Endothelial cell of umbilical vein (primary cell): ENCODE data around the gene KMT5B. TPM values are rescaled to one million over a fixed set of nuclear protein-coding genes. Genes with fewer than 3 reads are reported as not detected.

Experiments
- BruUV-seq: library from RNA; stranded (reverse); fragments of 400-500 nt; replicated peaks from 2 replicates; lab custom pipeline; 2021; lab: Mats Ljungman, UMichigan
- CTCF ChIA-PET: fragments of 300-600, 350-600 bp; sonication (Branson Sonifier 250); formaldehyde crosslinking; loops from one replicate; lab custom pipeline; 2021; ENCODE audit warnings: antibody characterized with exemption, inconsistent platforms; lab: Charles Lee
- POLR2A ChIA-PET: fragments of 300-600, 350-600 bp; sonication (Branson Sonifier 250); formaldehyde crosslinking; loops from one replicate; lab custom pipeline; 2021; ENCODE audit warnings: antibody characterized with exemption, inconsistent platforms; lab: Charles Lee
- DNase-seq: peaks from one replicate; pipeline ENCODE4 v3.0.0-alpha.2; 2011; ENCODE audit warnings: low read depth, low spot score
- FAIRE-seq: peaks from 2 replicates; lab custom pipeline; 2011; peaks lifted over from hg19 to GRCh38; lab: Jason Lieb, UNC
- H2AFZ ChIP-seq: 2 replicates; pipeline ENCODE4 v1.6.0; 2012; ENCODE audit warnings: low read depth, low read length, control low read depth, inconsistent platforms
- H3K27ac ChIP-seq: 2 replicates; pipeline ENCODE4 v1.5.1; 2011; ENCODE audit warnings: low read depth, mild to moderate bottlenecking, control low read depth, low read length, moderate library complexity; ENCODE audit not compliant: insufficient read depth
- H3K27me3 ChIP-seq, 2 experiments: 2 replicates each; pipeline versions ENCODE4 v1.6.0 to v1.6.1; 2011; ENCODE audit warnings: low read length in 2 of 2, mixed read lengths in 1 of 2; ENCODE audit not compliant: control insufficient read depth in 2 of 2, insufficient read depth in 2 of 2
- H3K36me3 ChIP-seq, 2 experiments: 2 replicates in 1 of 2; 3 replicates in 1 of 2; pipeline ENCODE4 v1.5.1; 2011; ENCODE audit warnings: low read length in 2 of 2, mild to moderate bottlenecking in 1 of 2, moderate library complexity in 1 of 2; ENCODE audit not compliant: control insufficient read depth in 2 of 2, insufficient read depth in 2 of 2; ENCODE audit errors: extremely low read depth in 1 of 2
- H3K4me1 ChIP-seq: 3 replicates; pipeline ENCODE4 v1.5.1; 2011; ENCODE audit warnings: mild to moderate bottlenecking, low read length; ENCODE audit not compliant: control insufficient read depth, insufficient read depth; ENCODE audit errors: extremely low read depth
- H3K4me2 ChIP-seq: 2 replicates; pipeline ENCODE4 v1.6.1; 2011; ENCODE audit warnings: low read length, control low read depth, mixed read lengths; ENCODE audit not compliant: insufficient read depth
- H3K4me3 ChIP-seq, 3 experiments: fragments of 200-600 bp in 1 of 3; sonication (generic), shearing (Covaris generic) in 1 of 3; replicated peaks in 1 of 3; 2 replicates each; pipeline ENCODE4 v1.5.1; 2011 to 2016; ENCODE audit warnings: control low read depth in 3 of 3, low read length in 3 of 3, mild to moderate bottlenecking in 2 of 3, inconsistent platforms in 1 of 3, low read depth in 1 of 3, moderate library complexity in 1 of 3; ENCODE audit not compliant: insufficient read depth in 1 of 3
- H3K79me2 ChIP-seq: 2 replicates; pipeline ENCODE4 v1.6.0; 2012; ENCODE audit warnings: low read length, inconsistent platforms; ENCODE audit not compliant: control insufficient read depth, insufficient read depth
- H3K9ac ChIP-seq: replicated peaks from 2 replicates; pipeline ENCODE3; 2011; ENCODE audit warnings: low read length, control low read depth; ENCODE audit not compliant: insufficient read depth; ENCODE audit errors: extremely low read depth
- H3K9me1 ChIP-seq: replicated peaks from 3 replicates; pipeline ENCODE4 v1.6.0; 2011; ENCODE audit warnings: mild to moderate bottlenecking, low read length; ENCODE audit not compliant: control insufficient read depth, insufficient read depth; ENCODE audit errors: extremely low read depth
- H3K9me3 ChIP-seq: replicated peaks from 2 replicates; pipeline ENCODE4 v1.5.1; 2012; ENCODE audit warnings: low read length, inconsistent platforms; ENCODE audit not compliant: control insufficient read depth, insufficient read depth
- H4K20me1 ChIP-seq: replicated peaks from 2 replicates; pipeline ENCODE3; 2011; ENCODE audit warnings: mild to moderate bottlenecking, low read length; ENCODE audit not compliant: control insufficient read depth, insufficient read depth; ENCODE audit errors: extremely low read depth
- EZH2 ChIP-seq: IDR thresholded peaks from 2 replicates; pipeline ENCODE4 v1.6.1; 2012; ENCODE audit warnings: borderline replicate concordance, low read depth, mild to moderate bottlenecking, moderate library complexity, low read length, inconsistent platforms; ENCODE audit not compliant: severe bottlenecking
- FOS ChIP-seq: IDR thresholded peaks from 2 replicates; pipeline ENCODE4 v1.6.1; 2011; ENCODE audit warnings: mild to moderate bottlenecking, low read length, moderate library complexity, borderline replicate concordance; ENCODE audit not compliant: insufficient read depth
- GATA2 ChIP-seq: IDR thresholded peaks from 2 replicates; pipeline ENCODE4 v1.7.0; 2011; ENCODE audit warnings: low read depth, mild to moderate bottlenecking, moderate library complexity, mixed read lengths, low read length; ENCODE audit not compliant: insufficient read length, insufficient read depth
- JUN ChIP-seq: IDR thresholded peaks from 2 replicates; pipeline ENCODE4 v1.6.1; 2011; ENCODE audit warnings: borderline replicate concordance, low read depth; ENCODE audit not compliant: insufficient read length, insufficient read depth
- MYC ChIP-seq: IDR thresholded peaks from one replicate; pipeline ENCODE4 v1.6.1; 2011; ENCODE audit warnings: mild to moderate bottlenecking, low read depth, low read length
- POLR2A ChIP-seq: IDR thresholded peaks from 2 replicates; pipeline ENCODE4 v1.6.1; 2012; ENCODE audit warnings: low read depth, mild to moderate bottlenecking, control low read depth, low read length
- POLR2AphosphoS5 ChIP-seq: IDR thresholded peaks from 2 replicates; pipeline ENCODE4 v1.6.1; 2012; ENCODE audit warnings: low read depth, mild to moderate bottlenecking, control low read depth, low read length, moderate library complexity; ENCODE audit not compliant: insufficient read depth
- dilution Hi-C: fragments of 300-500 bp; cut with MboI; formaldehyde crosslinking; loops from one replicate; pipeline ENCODE4 v1.15.0; 2019; ENCODE audit warnings: low sequenced_read_pairs; ENCODE audit not compliant: extremely low pct_ligation_motif_present
- intact Hi-C: fragments of 100-400 bp; cut with micrococcal nuclease; formaldehyde crosslinking; loops from one replicate; pipeline ENCODE4 v1.10.0; 2022
- polyA plus RNA-seq, 4 experiments: library from polyadenylated mRNA; depleted of rRNA in 3 of 4; stranded (reverse) in 3 of 4; unstranded in 1 of 4; fragments of >200 nt; gene quantifications; 2 replicates each; pipeline versions ENCODE4 v1.2.1 to v1.2.3, GENCODE V29; 2011 to 2012; ENCODE audit warnings: missing spikeins in 1 of 4
- total RNA-seq: library from RNA; stranded (reverse); gene quantifications from 2 replicates; pipeline ENCODE4 v1.2.3, GENCODE V29; 2021
- TF ChIP-seq, protein P1 (sequence below): IDR thresholded peaks from 2 replicates; pipeline ENCODE4 v1.6.1; 2011; ENCODE audit not compliant: insufficient read depth, insufficient read length
- TF ChIP-seq, protein P2 (sequence below), 2 donors: IDR thresholded peaks; 1 replicate in 1 of 2; 2 replicates in 1 of 2; pipeline ENCODE4 v1.5.1; 2011; ENCODE audit warnings: low read length in 2 of 2, mild to moderate bottlenecking in 2 of 2, moderate library complexity in 2 of 2, control low read depth in 1 of 2, inconsistent platforms in 1 of 2, low read depth in 1 of 2; ENCODE audit not compliant: insufficient read depth in 1 of 2; ENCODE audit errors: extremely low read depth in 1 of 2

Gene KMT5B
- total and polyA plus RNA-seq, 2 donors (not counting 3 experiments of a cell fraction or from before 2014, with no cell fraction given) = 10.1 to 36.3 TPM

DNA sequence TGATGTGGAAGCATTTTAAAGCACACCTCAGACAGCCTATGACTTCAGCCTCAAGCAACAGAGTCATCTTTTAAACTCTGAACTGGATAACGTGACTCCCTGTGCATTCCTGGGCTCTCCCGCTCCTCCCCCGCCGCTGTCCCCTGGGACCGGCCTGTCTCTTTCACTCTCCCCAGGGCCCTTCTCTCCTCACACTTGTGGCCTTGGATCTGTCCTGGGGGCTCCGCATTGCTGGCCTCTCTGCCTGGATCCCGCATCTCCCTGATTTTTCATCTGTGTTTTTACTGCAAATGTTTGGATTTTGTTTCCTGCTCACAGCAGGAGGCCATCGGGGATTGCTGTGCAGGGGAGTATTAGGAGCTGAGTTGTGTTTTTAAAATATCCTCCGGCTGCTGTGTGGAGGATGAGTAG, 43.2 kb upstream of the KMT5B start:
- BruUV-seq = no TSS peak
- Histone ChIP-seq H3K36me3 (peaks cover 0 to 3% of the 10 kb centered on the region in 2 experiments), H3K79me2 (no peaks in the 10 kb centered on the region), H3K4me3 (no peak overlapping the region), H3K4me2 (no peak overlapping the region), H3K27ac (no peak overlapping the region), H3K9me1 (no peaks in the 10 kb centered on the region), H3K27me3 (no peaks in the 10 kb centered on the region), H3K9me3 (no peaks in the 10 kb centered on the region), H2AFZ (no peak overlapping the region), H3K9ac (no peak overlapping the region), H3K4me1 (peaks cover 2% of the 10 kb centered on the region), H4K20me1 (no peaks in the 10 kb centered on the region)
- CTCF ChIA-PET = interaction anchor here (2.3 kb wide), 1 partner anchor 34 kb away, joined by 14 read pairs; no protein-coding TSS in a partner anchor
- intact Hi-C loops (loop anchor here (2.0 kb wide), 1 partner anchor 48 kb away; no protein-coding TSS in a partner anchor), dilution Hi-C loops (no loop called here)
- POLR2A ChIA-PET = no interaction called here
- no peak for TF ChIP-seq GATA2
- TF ChIP-seq POLR2AphosphoS5 = no peak
- no peak for TF ChIP-seq MYC
- no peak for TF ChIP-seq EZH2
- DNase-seq (no peak), FAIRE-seq (no peak)

DNA sequence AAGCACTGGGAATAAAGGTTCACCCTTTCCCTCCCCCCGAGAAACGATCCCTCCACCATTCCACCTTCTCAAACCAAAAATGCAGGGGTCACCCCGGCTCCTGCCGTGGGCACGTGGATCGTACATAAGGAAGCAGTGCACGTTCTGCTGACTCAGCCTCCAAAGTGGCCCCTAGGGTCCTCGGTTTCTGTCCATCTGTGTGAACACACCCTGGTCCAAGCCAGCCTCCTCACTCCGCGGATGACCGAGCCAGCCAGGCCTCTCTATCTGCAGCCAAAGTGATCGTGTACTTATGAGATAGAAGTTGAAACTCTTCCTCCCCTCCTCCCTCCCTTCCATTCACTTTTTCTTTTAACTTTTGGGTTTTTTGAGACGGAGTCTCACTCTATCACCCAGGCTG, 42.4 kb upstream of the KMT5B start:
- Histone ChIP-seq H3K4me1 (peaks cover 2% of the 10 kb centered on the region), H3K79me2 (no peaks in the 10 kb centered on the region), H3K4me2 (no peak overlapping the region), H3K4me3 (no peak overlapping the region), H3K27ac (no peak overlapping the region), H3K27me3 (no peaks in the 10 kb centered on the region), H3K9me3 (no peaks in the 10 kb centered on the region), H4K20me1 (no peaks in the 10 kb centered on the region), H3K36me3 (no peaks in the 10 kb centered on the region), H3K9ac (no peak overlapping the region), H2AFZ (no peak overlapping the region), H3K9me1 (no peaks in the 10 kb centered on the region)
- TF ChIP-seq EZH2 (no peak), FOS (no peak), GATA2 (no peak), POLR2A (no peak), POLR2AphosphoS5 (no peak), MYC (no peak), JUN (no peak)
- TF ChIP-seq, protein P1, sequence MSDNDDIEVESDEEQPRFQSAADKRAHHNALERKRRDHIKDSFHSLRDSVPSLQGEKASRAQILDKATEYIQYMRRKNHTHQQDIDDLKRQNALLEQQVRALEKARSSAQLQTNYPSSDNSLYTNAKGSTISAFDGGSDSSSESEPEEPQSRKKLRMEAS = no peak
- TF ChIP-seq, protein P2, sequence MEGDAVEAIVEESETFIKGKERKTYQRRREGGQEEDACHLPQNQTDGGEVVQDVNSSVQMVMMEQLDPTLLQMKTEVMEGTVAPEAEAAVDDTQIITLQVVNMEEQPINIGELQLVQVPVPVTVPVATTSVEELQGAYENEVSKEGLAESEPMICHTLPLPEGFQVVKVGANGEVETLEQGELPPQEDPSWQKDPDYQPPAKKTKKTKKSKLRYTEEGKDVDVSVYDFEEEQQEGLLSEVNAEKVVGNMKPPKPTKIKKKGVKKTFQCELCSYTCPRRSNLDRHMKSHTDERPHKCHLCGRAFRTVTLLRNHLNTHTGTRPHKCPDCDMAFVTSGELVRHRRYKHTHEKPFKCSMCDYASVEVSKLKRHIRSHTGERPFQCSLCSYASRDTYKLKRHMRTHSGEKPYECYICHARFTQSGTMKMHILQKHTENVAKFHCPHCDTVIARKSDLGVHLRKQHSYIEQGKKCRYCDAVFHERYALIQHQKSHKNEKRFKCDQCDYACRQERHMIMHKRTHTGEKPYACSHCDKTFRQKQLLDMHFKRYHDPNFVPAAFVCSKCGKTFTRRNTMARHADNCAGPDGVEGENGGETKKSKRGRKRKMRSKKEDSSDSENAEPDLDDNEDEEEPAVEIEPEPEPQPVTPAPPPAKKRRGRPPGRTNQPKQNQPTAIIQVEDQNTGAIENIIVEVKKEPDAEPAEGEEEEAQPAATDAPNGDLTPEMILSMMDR (IDR thresholded peaks at IDR 0.05; ENCODE audit: extremely low read depth in 1 of 2, insufficient read depth in 1 of 2, low read depth in 1 of 2, low read length in 2 of 2) = no peak
- DNase-seq (no peak), FAIRE-seq (no peak)
- POLR2A ChIA-PET = no interaction called here
- dilution Hi-C loops (no loop called here), intact Hi-C loops (no loop called here)
- BruUV-seq = no TSS peak
- CTCF ChIA-PET = no interaction called here
